GM12892 (cell line): Measurements from ENCODE around the gene PPP2R2B.

ENCODE experiments used
- POLR2A ChIP-seq: IDR thresholded peaks from 2 replicates; pipeline ENCODE4 v1.6.1; 2011; ENCODE audit warnings: low read depth, low read length, control low read depth
- TAF1 ChIP-seq: IDR thresholded peaks from 2 replicates; pipeline ENCODE4 v1.6.1; 2011; ENCODE audit warnings: low read depth, mild to moderate bottlenecking, control low read depth, low read length, borderline replicate concordance

- TF ChIP-seq POLR2A (no peak), TAF1 (no peak)
Observed at GRCh38 chr5:146588331-146589027, 290.1 kb downstream of the PPP2R2B start.
